Large intestine (tissue), 3 donors: Measurements from ENCODE around the gene PTGIS. TPM values are rescaled to one million over a fixed set of nuclear protein-coding genes. Genes with fewer than 3 reads are reported as not detected.

Experiments
- DNase-seq, 2 donors: peaks; one replicate each; pipeline versions ENCODE4 v3.0.0 to v3.0.0-alpha.2; 2013
- H3K27ac ChIP-seq: one replicate; pipeline ENCODE4 v1.5.1; 2013; ENCODE audit warnings: low read length
- H3K27me3 ChIP-seq: 2 replicates; pipeline ENCODE4 v1.6.1; 2013; ENCODE audit warnings: low read length; ENCODE audit not compliant: control insufficient read depth, insufficient read depth
- H3K36me3 ChIP-seq: 2 replicates; pipeline ENCODE4 v1.6.1; 2013; ENCODE audit warnings: low read length; ENCODE audit not compliant: control insufficient read depth, insufficient read depth
- H3K4me1 ChIP-seq: one replicate; pipeline ENCODE4 v1.6.1; 2013; ENCODE audit warnings: low read length; ENCODE audit not compliant: control insufficient read depth, insufficient read depth
- H3K4me3 ChIP-seq: one replicate; pipeline ENCODE4 v1.5.1; 2013; ENCODE audit warnings: low read length
- H3K9me3 ChIP-seq: one replicate; pipeline ENCODE4 v1.6.1; 2013; ENCODE audit warnings: mild to moderate bottlenecking, low read depth, low read length, moderate library complexity; ENCODE audit not compliant: control insufficient read depth
- WGBS: methylation state at CpG from one replicate; pipeline ENCODE4 v1.1.5; 2013; ENCODE audit warnings: low lambda C conversion rate; ENCODE audit not compliant: insufficient coverage; 5-methylcytosine and 5-hydroxymethylcytosine counted together
- polyA plus RNA-seq: library from polyadenylated mRNA; unstranded; fragments of 120-200 nt; gene quantifications from one replicate; pipeline ENCODE4 v1.2.1, GENCODE V29; 2013

PTGIS gene
- polyA plus RNA-seq, 1 donor: 13.5 TPM

GRCh38 chr20:49523767-49524360 is 44.1 kb downstream of the PTGIS start:
- H3K36me3 ChIP-seq: peaks cover 10% of the 10 kb centered on the region
- no CpG with 5 or more reads among the region's 8 CpGs for WGBS
- DNase-seq: no peak

GRCh38 chr20:49521356-49521755 is 46.6 kb downstream of the PTGIS start:
- Histone ChIP-seq H3K4me1 (no peaks in the 10 kb centered on the region), H3K27me3 (no peaks in the 10 kb centered on the region), H3K27ac (no peak overlapping the region), H3K4me3 (no peak overlapping the region), H3K36me3 (peaks cover 10% of the 10 kb centered on the region), H3K9me3 (peaks cover 4% of the 10 kb centered on the region)
- WGBS: 100% methylated on average over 1 of the region's 4 CpGs
- no peak for DNase-seq

More at GRCh38 chr20:49523767-49524360, 44.1 kb downstream of the PTGIS start:
- Histone ChIP-seq H3K4me3 (no peak overlapping the region), H3K27ac (no peak overlapping the region), H3K9me3 (peaks cover 4% of the 10 kb centered on the region), H3K27me3 (no peaks in the 10 kb centered on the region), H3K4me1 (no peaks in the 10 kb centered on the region)

GRCh38 chr20:49519777-49520359 is 48.1 kb downstream of the PTGIS start:
- no peak for DNase-seq
- H3K27me3 ChIP-seq: no peaks in the 10 kb centered on the region
- H3K36me3 ChIP-seq: peaks cover 9% of the 10 kb centered on the region
- peaks cover 1% of the 10 kb centered on the region for H3K9me3 ChIP-seq
- no peak overlapping the region for H3K27ac ChIP-seq
- H3K4me1 ChIP-seq: no peaks in the 10 kb centered on the region
- H3K4me3 ChIP-seq: no peak overlapping the region
- WGBS: no CpG with 5 or more reads among the region's 5 CpGs

- H3K27ac ChIP-seq: no peak overlapping the region
Measured at GRCh38 chr20:49519212-49519712, 48.7 kb downstream of the PTGIS start.

GRCh38 chr20:49518576-49518975 is 49.4 kb downstream of the PTGIS start:
- Histone ChIP-seq H3K9me3 (no peaks in the 10 kb centered on the region), H3K4me3 (no peak overlapping the region), H3K27ac (no peak overlapping the region), H3K4me1 (no peaks in the 10 kb centered on the region), H3K27me3 (no peaks in the 10 kb centered on the region), H3K36me3 (peaks cover under 1% of the 10 kb centered on the region)
- WGBS: 80% methylated on average over 1 of the region's 5 CpGs
- DNase-seq: no peak

More at GRCh38 chr20:49519212-49519712, 48.7 kb downstream of the PTGIS start:
- Histone ChIP-seq H3K9me3 (no peaks in the 10 kb centered on the region), H3K36me3 (peaks cover 6% of the 10 kb centered on the region), H3K27me3 (no peaks in the 10 kb centered on the region), H3K4me1 (no peaks in the 10 kb centered on the region), H3K4me3 (no peak overlapping the region)
- DNase-seq: no peak
- no CpG with 5 or more reads among the region's 4 CpGs for WGBS

DNA sequence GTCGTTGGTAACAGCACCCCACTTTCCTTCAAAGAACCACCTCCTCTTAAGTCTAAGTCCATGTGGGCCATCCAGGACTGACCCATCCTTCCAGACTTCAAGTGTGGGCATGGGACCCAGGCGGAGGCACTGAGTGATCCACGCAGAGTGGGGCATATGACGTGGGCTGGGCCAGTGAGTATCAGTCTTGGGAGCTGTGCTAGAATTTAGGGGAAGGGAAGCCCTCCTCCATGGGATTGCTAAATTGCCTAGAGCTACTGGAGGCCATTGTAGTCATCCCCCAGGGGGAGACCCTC is 50.2 kb downstream of the PTGIS start:
- no peak overlapping the region for H3K4me3 ChIP-seq
- peaks cover 2% of the 10 kb centered on the region for H3K36me3 ChIP-seq
- WGBS: no CpG with 5 or more reads among the region's 4 CpGs
- DNase-seq: no peak
- H3K9me3 ChIP-seq: no peaks in the 10 kb centered on the region
- H3K27me3 ChIP-seq: no peaks in the 10 kb centered on the region
- no peak overlapping the region for H3K27ac ChIP-seq
- H3K4me1 ChIP-seq: no peaks in the 10 kb centered on the region

DNA sequence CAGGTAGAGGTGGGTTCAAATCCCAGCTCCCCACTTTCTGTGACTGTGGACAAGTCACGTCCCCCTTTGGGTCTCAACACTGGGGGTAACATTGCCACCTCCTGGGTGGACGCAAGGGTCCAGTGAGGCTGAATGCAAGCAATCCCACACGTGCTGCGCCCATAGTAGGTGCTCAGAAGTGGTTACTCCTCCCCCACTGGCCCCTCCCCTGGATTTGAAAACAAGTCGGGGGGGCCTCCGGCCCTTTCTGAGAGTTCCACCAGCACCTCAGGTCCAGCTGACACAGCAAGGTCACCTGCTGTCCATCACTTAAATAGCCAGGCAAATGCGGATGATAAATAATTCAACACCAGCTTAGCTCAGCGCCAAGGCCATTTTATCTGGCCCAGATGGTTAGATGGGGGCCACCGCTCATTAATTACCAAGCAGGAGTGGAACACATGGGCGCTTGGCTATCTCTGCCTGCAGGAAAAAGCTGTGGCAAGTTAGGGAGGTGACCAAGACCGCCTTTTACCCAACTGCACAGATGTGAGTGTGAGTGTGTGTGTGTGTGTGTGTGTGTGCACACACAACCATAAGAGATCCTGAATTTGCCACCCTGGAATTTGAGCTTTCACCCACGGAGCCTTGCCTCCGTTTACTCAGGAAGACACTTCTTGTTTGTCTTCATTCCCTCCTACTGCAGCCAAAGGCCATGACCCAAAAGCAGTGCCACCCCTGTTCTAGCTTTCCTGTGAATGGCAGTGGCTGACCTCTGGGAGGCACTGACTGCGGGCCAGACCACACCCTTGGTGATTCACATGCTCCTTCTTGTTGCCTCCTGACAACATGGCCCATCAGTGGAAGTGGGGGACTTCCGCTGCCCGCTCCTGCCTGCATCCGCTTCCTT is 50.8 kb downstream of the PTGIS start:
- Histone ChIP-seq H3K4me1 (no peaks in the 10 kb centered on the region), H3K4me3 (no peak overlapping the region), H3K27ac (no peak overlapping the region), H3K9me3 (no peaks in the 10 kb centered on the region), H3K36me3 (peaks cover 2% of the 10 kb centered on the region), H3K27me3 (no peaks in the 10 kb centered on the region)
- DNase-seq: no peak
- no CpG with 5 or more reads among the region's 17 CpGs for WGBS

- Histone ChIP-seq H3K4me1 (no peaks in the 10 kb centered on the region), H3K27ac (no peak overlapping the region), H3K4me3 (no peak overlapping the region), H3K36me3 (peaks cover 5% of the 10 kb centered on the region), H3K27me3 (no peaks in the 10 kb centered on the region), H3K9me3 (no peaks in the 10 kb centered on the region)
- WGBS: no CpG with 5 or more reads among the region's 3 CpGs
- DNase-seq: no peak
Measured at GRCh38 chr20:49515586-49515985, 52.4 kb downstream of the PTGIS start.

DNA sequence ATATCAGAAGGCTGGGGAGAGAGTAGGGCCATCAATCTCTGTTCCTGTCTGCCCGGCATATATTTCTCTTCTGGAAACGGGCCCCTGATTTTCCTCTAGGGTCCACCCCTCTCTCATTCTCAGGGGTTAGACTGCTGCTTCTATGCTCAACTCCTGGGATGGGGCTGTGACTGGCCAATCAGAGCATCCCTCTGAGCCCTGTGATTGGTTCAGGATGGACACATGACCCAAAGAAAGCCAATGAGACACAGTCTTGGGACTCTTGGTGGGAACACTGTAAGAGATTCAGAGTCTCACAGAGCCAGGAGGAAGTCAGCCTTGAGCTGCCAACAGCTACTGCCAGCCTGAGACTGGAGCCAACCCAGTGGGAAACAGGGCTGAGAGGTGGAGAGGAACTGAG is 54.4 kb downstream of the PTGIS start:
- Histone ChIP-seq H3K27me3 (no peaks in the 10 kb centered on the region), H3K27ac (no peak overlapping the region), H3K4me1 (no peaks in the 10 kb centered on the region), H3K36me3 (peaks cover 5% of the 10 kb centered on the region), H3K4me3 (no peak overlapping the region), H3K9me3 (no peaks in the 10 kb centered on the region)
- DNase-seq: no peak
- no CpG with 5 or more reads among the region's 2 CpGs for WGBS

- no peaks in the 10 kb centered on the region for H3K27me3 ChIP-seq
- H3K9me3 ChIP-seq: no peaks in the 10 kb centered on the region
- no peak overlapping the region for H3K4me3 ChIP-seq
- no peaks in the 10 kb centered on the region for H3K4me1 ChIP-seq
- H3K27ac ChIP-seq: no peak overlapping the region
- H3K36me3 ChIP-seq: peaks cover 5% of the 10 kb centered on the region
- no peak for DNase-seq
- no CpG with 5 or more reads among the region's 11 CpGs for WGBS
Measured at GRCh38 chr20:49513009-49513408, 54.9 kb downstream of the PTGIS start.
